ENCODE data around the gene KCNMA1.

KCNMA1 gene

GRCh38 chr10:77123330-77123729 is 514.3 kb downstream of the KCNMA1 start:
- no peaks in the 10 kb centered on the region for H3K27me3 ChIP-seq (ENCODE audit: insufficient read depth, low read length)
- no peak overlapping the region for H3K4me3 ChIP-seq (ENCODE audit: low read length)
- H2AFZ ChIP-seq (ENCODE audit: low read depth, low read length), result no peak overlapping the region
- H3K4me1 ChIP-seq (ENCODE audit: insufficient read depth, low read length), result no peaks in the 10 kb centered on the region
- no peaks in the 10 kb centered on the region for H3K36me3 ChIP-seq (ENCODE audit: insufficient read depth, low read length)
- no peaks in the 10 kb centered on the region for H3K9me3 ChIP-seq (ENCODE audit: low read length)

- no peaks in the 10 kb centered on the region for H3K4me1 ChIP-seq (ENCODE audit: insufficient read depth, low read length)
- no peak overlapping the region for H2AFZ ChIP-seq (ENCODE audit: low read depth, low read length)
- H3K4me3 ChIP-seq (ENCODE audit: low read length), result no peak overlapping the region
- H3K27me3 ChIP-seq (ENCODE audit: insufficient read depth, low read length), result no peaks in the 10 kb centered on the region
- no peaks in the 10 kb centered on the region for H3K9me3 ChIP-seq (ENCODE audit: low read length)
- no peaks in the 10 kb centered on the region for H3K36me3 ChIP-seq (ENCODE audit: insufficient read depth, low read length)
Measured at GRCh38 chr10:77121829-77122228, 515.8 kb downstream of the KCNMA1 start.

GRCh38 chr10:77120666-77121376 is 516.8 kb downstream of the KCNMA1 start:
- Histone ChIP-seq H2AFZ (ENCODE audit: low read depth, low read length) (no peak overlapping the region), H3K9me3 (ENCODE audit: low read length) (no peaks in the 10 kb centered on the region), H3K36me3 (ENCODE audit: insufficient read depth, low read length) (no peaks in the 10 kb centered on the region), H3K4me3 (ENCODE audit: low read length) (no peak overlapping the region), H3K4me1 (ENCODE audit: insufficient read depth, low read length) (no peaks in the 10 kb centered on the region), H3K27me3 (ENCODE audit: insufficient read depth, low read length) (no peaks in the 10 kb centered on the region)

- Histone ChIP-seq H3K27me3 (ENCODE audit: insufficient read depth, low read length) (no peaks in the 10 kb centered on the region), H3K9me3 (ENCODE audit: low read length) (no peaks in the 10 kb centered on the region), H2AFZ (ENCODE audit: low read depth, low read length) (no peak overlapping the region), H3K4me3 (ENCODE audit: low read length) (no peak overlapping the region), H3K4me1 (ENCODE audit: insufficient read depth, low read length) (no peaks in the 10 kb centered on the region), H3K36me3 (ENCODE audit: insufficient read depth, low read length) (no peaks in the 10 kb centered on the region)
Measured at GRCh38 chr10:77120012-77120411, 517.6 kb downstream of the KCNMA1 start.

DNA sequence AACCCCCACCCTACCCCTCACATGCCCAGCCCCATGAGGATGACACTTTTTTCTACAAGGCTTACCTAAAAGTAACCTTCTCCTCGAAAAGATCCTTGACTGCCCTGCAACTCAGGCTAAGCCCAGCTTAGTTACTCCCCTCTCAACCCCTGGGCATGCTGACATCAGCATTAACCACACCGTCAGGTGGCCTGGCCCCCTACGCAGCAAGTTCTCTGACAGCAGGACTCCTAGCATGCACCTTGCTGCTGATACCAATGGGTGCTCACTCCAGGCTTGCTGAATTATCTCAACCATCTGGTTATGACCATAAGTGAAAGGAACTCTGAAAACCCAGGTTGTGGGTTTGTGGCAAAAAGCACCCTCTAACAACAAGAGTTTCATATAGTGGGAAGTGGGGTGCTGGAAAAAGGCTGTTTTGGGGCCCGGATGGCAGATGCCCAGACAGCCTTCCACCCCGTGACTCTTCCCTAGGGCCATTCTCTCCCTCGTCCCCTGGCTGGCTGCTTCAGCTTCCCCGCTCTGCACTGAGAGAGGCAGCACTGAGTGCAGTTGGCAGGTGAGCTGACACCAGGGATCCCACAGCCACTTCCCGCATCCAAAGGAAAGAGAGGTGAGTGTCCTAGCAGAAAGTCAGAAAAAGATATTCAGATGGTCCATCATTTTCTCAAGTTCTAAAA is 518.9 kb downstream of the KCNMA1 start:
- no peak overlapping the region for H2AFZ ChIP-seq (ENCODE audit: low read depth, low read length)
- H3K4me1 ChIP-seq (ENCODE audit: insufficient read depth, low read length), result no peaks in the 10 kb centered on the region
- no peaks in the 10 kb centered on the region for H3K9me3 ChIP-seq (ENCODE audit: low read length)
- H3K4me3 ChIP-seq (ENCODE audit: low read length), result no peak overlapping the region
- no peaks in the 10 kb centered on the region for H3K36me3 ChIP-seq (ENCODE audit: insufficient read depth, low read length)
- no peaks in the 10 kb centered on the region for H3K27me3 ChIP-seq (ENCODE audit: insufficient read depth, low read length)

DNA sequence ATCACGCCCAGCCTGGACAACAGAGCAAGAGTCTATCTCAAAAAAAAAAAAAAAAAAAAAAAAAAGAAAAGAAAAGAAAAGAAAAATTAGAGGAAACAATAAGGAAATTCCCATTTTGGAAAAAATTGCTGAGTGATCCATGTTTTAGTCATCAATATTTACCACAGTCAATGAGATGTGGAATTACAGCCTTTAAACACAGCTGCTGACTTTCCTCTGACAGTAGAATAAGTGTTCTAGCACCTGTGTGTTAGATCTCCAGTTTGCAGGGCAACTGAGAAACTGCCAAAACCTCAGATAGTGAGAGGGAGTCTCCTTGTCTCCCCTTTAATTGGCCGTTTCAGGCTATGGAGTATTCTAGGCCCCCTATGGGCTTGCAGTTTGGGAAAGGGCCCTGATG is 520.1 kb downstream of the KCNMA1 start:
- Histone ChIP-seq H3K9me3 (ENCODE audit: low read length) (no peaks in the 10 kb centered on the region), H2AFZ (ENCODE audit: low read depth, low read length) (no peak overlapping the region), H3K27me3 (ENCODE audit: insufficient read depth, low read length) (no peaks in the 10 kb centered on the region), H3K4me1 (ENCODE audit: insufficient read depth, low read length) (no peaks in the 10 kb centered on the region), H3K36me3 (ENCODE audit: insufficient read depth, low read length) (no peaks in the 10 kb centered on the region), H3K4me3 (ENCODE audit: low read length) (no peak overlapping the region)

- Histone ChIP-seq H3K4me3 (ENCODE audit: low read length) (no peak overlapping the region), H3K27me3 (ENCODE audit: insufficient read depth, low read length) (no peaks in the 10 kb centered on the region), H3K9me3 (ENCODE audit: low read length) (no peaks in the 10 kb centered on the region), H3K4me1 (ENCODE audit: insufficient read depth, low read length) (no peaks in the 10 kb centered on the region), H2AFZ (ENCODE audit: low read depth, low read length) (no peak overlapping the region), H3K36me3 (ENCODE audit: insufficient read depth, low read length) (no peaks in the 10 kb centered on the region)
Measured at GRCh38 chr10:77116904-77117303, 520.7 kb downstream of the KCNMA1 start.

DNA sequence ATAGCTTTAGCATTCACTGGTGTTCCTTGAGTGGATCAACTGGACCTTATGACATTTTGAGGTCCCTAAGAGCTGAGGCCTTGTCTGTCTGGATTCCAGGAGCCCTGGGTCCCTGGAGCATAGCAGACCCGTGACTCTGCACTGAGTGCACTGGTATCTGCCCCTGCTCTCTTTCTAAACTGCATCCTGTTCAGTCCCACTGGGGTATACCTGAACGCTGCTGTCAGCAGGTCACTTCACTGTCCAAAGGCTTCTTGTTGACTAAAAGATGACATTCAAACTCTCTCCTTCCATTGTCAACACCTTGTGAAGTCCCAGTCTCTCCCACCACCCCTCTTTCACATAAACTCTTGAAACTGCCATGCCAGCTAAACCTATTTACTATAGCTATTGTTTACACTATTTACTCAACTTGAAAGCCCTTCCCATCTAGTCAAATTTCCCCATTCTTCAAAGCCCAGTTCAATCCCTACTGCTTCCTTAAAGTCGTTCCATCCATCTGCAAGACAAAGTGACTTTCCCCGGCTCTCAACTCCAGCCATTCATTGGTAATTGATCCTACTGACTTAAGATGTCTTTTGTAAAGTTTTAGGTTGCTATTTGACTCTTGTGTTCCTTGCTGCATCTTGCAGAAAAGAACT is 523.3 kb downstream of the KCNMA1 start:
- Histone ChIP-seq H2AFZ (ENCODE audit: low read depth, low read length) (no peak overlapping the region), H3K9me3 (ENCODE audit: low read length) (no peaks in the 10 kb centered on the region), H3K27me3 (ENCODE audit: insufficient read depth, low read length) (no peaks in the 10 kb centered on the region), H3K4me3 (ENCODE audit: low read length) (no peak overlapping the region), H3K36me3 (ENCODE audit: insufficient read depth, low read length) (no peaks in the 10 kb centered on the region), H3K4me1 (ENCODE audit: insufficient read depth, low read length) (no peaks in the 10 kb centered on the region)

DNA sequence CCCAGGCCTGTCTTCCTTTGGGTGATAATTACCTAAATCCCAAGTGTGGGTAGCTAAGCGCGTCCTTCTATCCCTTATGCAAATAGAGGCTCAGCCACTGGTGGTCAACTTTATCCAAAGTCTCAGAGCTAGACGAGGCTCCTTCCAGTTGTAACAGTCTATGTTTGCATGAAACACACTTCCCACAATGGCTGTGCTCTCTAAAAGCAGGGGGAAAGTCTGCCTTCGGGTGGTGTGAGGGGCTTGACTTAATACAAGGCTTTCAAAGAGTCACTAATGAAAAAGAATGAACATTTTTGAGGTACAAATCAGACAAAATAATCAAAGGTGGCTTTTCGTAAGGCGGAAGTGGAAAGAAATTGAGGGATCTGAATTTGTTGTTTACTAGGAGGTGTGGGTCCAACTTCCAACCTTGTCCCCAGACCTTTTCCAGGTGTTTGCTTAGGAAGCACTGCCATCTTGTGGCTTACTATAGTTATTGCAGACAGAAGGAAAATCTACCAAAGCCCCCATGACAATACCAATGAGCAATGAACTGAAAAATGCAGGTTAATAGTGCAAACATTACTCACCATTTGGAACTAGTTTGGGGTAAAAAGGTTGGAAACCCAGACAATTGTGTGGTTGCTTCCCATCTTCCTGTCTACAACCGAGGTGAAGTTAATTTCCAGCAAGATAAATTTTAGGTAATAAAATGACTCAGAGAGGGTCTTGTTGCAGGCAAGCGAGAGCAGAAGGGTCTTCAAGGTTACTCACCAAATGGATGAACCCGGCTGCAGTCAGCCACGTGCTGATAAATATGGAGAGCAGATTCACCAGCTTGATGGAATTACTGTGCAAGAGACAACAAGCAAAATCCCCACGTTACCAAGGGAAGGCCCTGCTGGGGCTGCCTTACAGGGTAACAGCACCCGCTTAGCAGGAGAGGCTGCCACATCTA is 525.7 kb downstream of the KCNMA1 start:
- Histone ChIP-seq H2AFZ (ENCODE audit: low read depth, low read length) (no peak overlapping the region), H3K9me3 (ENCODE audit: low read length) (no peaks in the 10 kb centered on the region), H3K36me3 (ENCODE audit: insufficient read depth, low read length) (no peaks in the 10 kb centered on the region), H3K27me3 (ENCODE audit: insufficient read depth, low read length) (no peaks in the 10 kb centered on the region), H3K4me1 (ENCODE audit: insufficient read depth, low read length) (no peaks in the 10 kb centered on the region), H3K4me3 (ENCODE audit: low read length) (no peak overlapping the region)

DNA sequence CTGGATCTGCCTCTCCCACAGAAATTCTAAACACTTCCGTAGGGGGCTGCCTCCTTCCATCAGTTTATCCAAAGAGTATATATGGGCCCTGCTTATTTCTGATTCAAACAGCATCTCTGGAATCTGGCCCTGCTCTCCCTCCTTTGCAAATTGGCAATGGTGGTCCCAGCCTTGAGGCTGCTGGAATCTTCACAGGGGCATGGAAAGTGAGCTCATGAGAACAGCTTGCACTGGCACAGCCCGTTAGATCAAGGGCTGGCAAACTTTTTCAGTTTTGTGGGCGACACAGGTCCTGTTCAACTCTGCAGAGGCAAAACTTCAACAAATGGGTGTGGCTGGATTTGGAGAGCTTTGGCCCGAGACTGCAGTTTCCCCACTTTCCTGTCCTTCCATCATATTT is 526.9 kb downstream of the KCNMA1 start:
- H3K27me3 ChIP-seq (ENCODE audit: insufficient read depth, low read length), result no peaks in the 10 kb centered on the region
- H3K36me3 ChIP-seq (ENCODE audit: insufficient read depth, low read length), result no peaks in the 10 kb centered on the region

GRCh38 chr10:77109351-77109994 is 528.1 kb downstream of the KCNMA1 start:
- Histone ChIP-seq H3K4me3 (ENCODE audit: low read length) (no peak overlapping the region), H3K4me1 (ENCODE audit: insufficient read depth, low read length) (no peaks in the 10 kb centered on the region), H3K9me3 (ENCODE audit: low read length) (no peaks in the 10 kb centered on the region), H3K27me3 (ENCODE audit: insufficient read depth, low read length) (no peaks in the 10 kb centered on the region), H2AFZ (ENCODE audit: low read depth, low read length) (no peak overlapping the region), H3K36me3 (ENCODE audit: insufficient read depth, low read length) (no peaks in the 10 kb centered on the region)

More for the DNA sequence above, 526.9 kb downstream of the KCNMA1 start:
- Histone ChIP-seq H2AFZ (ENCODE audit: low read depth, low read length) (no peak overlapping the region), H3K4me1 (ENCODE audit: insufficient read depth, low read length) (no peaks in the 10 kb centered on the region), H3K9me3 (ENCODE audit: low read length) (no peaks in the 10 kb centered on the region), H3K4me3 (ENCODE audit: low read length) (no peak overlapping the region)

- H2AFZ ChIP-seq (ENCODE audit: low read depth, low read length), result no peak overlapping the region
- no peaks in the 10 kb centered on the region for H3K4me1 ChIP-seq (ENCODE audit: insufficient read depth, low read length)
- no peaks in the 10 kb centered on the region for H3K36me3 ChIP-seq (ENCODE audit: insufficient read depth, low read length)
- H3K9me3 ChIP-seq (ENCODE audit: low read length), result no peaks in the 10 kb centered on the region
- H3K4me3 ChIP-seq (ENCODE audit: low read length), result no peak overlapping the region
- H3K27me3 ChIP-seq (ENCODE audit: insufficient read depth, low read length), result no peaks in the 10 kb centered on the region
Measured at GRCh38 chr10:77106676-77107075, 530.9 kb downstream of the KCNMA1 start.
